ENCODE results near the gene DNAH17. TPM values are rescaled to one million over a fixed set of nuclear protein-coding genes. Genes with fewer than 3 reads are reported as not detected.

DNAH17 gene
- total RNA-seq, 4 donors from 2014 or later: under 0.01 TPM; not detected in 2

- Histone ChIP-seq H3K4me3 (no peak overlapping the region), H3K36me3 (no peaks in the 10 kb centered on the region), H3K9me3 (no peaks in the 10 kb centered on the region), H3K27ac (no peak overlapping the region), H3K27me3 (peaks cover 0 to 10% of the 10 kb centered on the region in 2 donors), H3K4me1 (peaks cover 0 to 9% (median 2%) of the 10 kb centered on the region in 4 donors)
- WGBS, 2 donors: 82 to 86% methylated on average over 12 to 13 of the region's 13 CpGs
- DNase-seq (ENCODE audit: low spot score in 2 of 2): no peak
- TF ChIP-seq POLR2A (IDR thresholded peaks at IDR 0.05) (no peak), CTCF (IDR thresholded peaks at IDR 0.05) (no peak), EP300 (IDR thresholded peaks at IDR 0.05) (no peak)
Measured at GRCh38 chr17:78488867-78489634, 88.1 kb downstream of the DNAH17 start.

- H3K4me1 ChIP-seq: peaks cover 0 to 9% (median 2%) of the 10 kb centered on the region in 4 donors
- WGBS, 2 donors: 78 to 82% methylated on average over 9 to 10 of the region's 10 CpGs
- no peak overlapping the region for H3K4me3 ChIP-seq
- peaks cover 0 to 11% of the 10 kb centered on the region in 2 donors for H3K27me3 ChIP-seq
- no peak for DNase-seq (ENCODE audit: low spot score in 2 of 2)
- no peak for TF ChIP-seq CTCF (IDR thresholded peaks at IDR 0.05)
- no peak for TF ChIP-seq POLR2A (IDR thresholded peaks at IDR 0.05)
- TF ChIP-seq EP300 (IDR thresholded peaks at IDR 0.05): no peak
- no peaks in the 10 kb centered on the region for H3K36me3 ChIP-seq
- no peak overlapping the region for H3K27ac ChIP-seq
- H3K9me3 ChIP-seq: no peaks in the 10 kb centered on the region
Measured at GRCh38 chr17:78488156-78488555, 89.0 kb downstream of the DNAH17 start.

- no peak for TF ChIP-seq POLR2A (IDR thresholded peaks at IDR 0.05)
- no peak for TF ChIP-seq CTCF (IDR thresholded peaks at IDR 0.05)
- no peak for TF ChIP-seq EP300 (IDR thresholded peaks at IDR 0.05)
- H3K4me3 ChIP-seq: no peak overlapping the region
- DNase-seq (ENCODE audit: low spot score in 2 of 2): no peak
- 76 to 77% methylated on average over 13 of the region's 13 CpGs for WGBS, 2 donors
- H3K27me3 ChIP-seq: peaks cover 0 to 15% of the 10 kb centered on the region in 2 donors
- peaks cover 0 to 9% (median 2%) of the 10 kb centered on the region in 4 donors for H3K4me1 ChIP-seq
- no peak overlapping the region for H3K27ac ChIP-seq
- H3K36me3 ChIP-seq: no peaks in the 10 kb centered on the region
- H3K9me3 ChIP-seq: no peaks in the 10 kb centered on the region
Measured at GRCh38 chr17:78486946-78487680, 90.1 kb downstream of the DNAH17 start.

DNA sequence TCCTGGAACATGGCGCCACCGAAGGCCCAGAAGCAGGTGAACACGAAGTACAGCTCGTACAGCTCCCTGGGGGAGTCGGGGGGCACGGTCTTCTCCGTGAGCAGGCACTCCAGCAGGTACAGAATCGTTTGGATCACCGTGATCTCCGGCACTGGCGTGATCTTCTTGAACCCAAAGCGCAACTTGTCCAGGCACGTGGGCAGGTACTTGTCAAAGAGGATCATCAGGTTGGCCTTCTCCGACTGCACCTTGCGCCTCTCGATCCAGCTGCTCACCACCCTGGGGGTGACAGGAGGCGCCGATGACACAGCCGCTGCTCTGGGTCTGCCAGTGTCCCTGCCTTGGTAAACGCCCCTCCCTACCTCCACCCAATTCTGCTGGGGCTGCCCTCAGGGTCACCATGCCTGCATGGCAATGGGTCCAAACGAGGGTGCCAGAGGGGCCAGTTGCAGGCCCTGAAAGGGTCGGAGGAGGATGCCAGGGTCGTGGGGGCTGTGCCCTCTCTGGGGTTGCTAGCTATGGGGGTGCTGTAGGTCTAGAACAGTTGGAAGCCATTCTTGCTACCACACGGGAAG is 90.9 kb downstream of the DNAH17 start:
- no peak for DNase-seq (ENCODE audit: low spot score in 2 of 2)
- no peak overlapping the region for H3K27ac ChIP-seq
- WGBS, 2 donors: 94 to 95% methylated on average over 20 to 24 of the region's 24 CpGs
- no peaks in the 10 kb centered on the region for H3K36me3 ChIP-seq
- H3K9me3 ChIP-seq: no peaks in the 10 kb centered on the region
- peaks cover 0 to 9% (median 2%) of the 10 kb centered on the region in 4 donors for H3K4me1 ChIP-seq
- no peak overlapping the region for H3K4me3 ChIP-seq
- TF ChIP-seq EP300 (IDR thresholded peaks at IDR 0.05) (no peak), CTCF (IDR thresholded peaks at IDR 0.05) (no peak), POLR2A (IDR thresholded peaks at IDR 0.05) (no peak)
- peaks cover 0 to 15% of the 10 kb centered on the region in 2 donors for H3K27me3 ChIP-seq
